ENCODE data around the gene BRDT. TPM values are rescaled to one million over a fixed set of nuclear protein-coding genes. Genes with fewer than 3 reads are reported as not detected.

BRDT gene
- total and polyA plus RNA-seq, 2 donors, result not detected

Other genes with a start within 250 kb of the BRDT start
- 94.8 TPM for gene TGFBR3, start 63.2 kb upstream of the BRDT start, total RNA-seq
- 131 TPM for gene TGFBR3, start 63.2 kb upstream of the BRDT start, polyA plus RNA-seq
- gene EPHX4, start 80.6 kb downstream of the BRDT start, total RNA-seq, result 0.69 TPM
- 0.81 TPM for gene EPHX4, start 80.6 kb downstream of the BRDT start, polyA plus RNA-seq
- gene SETSIP, start 126.0 kb downstream of the BRDT start, total RNA-seq, result not detected
- not detected for gene SETSIP, start 126.0 kb downstream of the BRDT start, polyA plus RNA-seq
- gene BTBD8, start 130.9 kb downstream of the BRDT start, total RNA-seq, result 16.1 TPM
- gene BTBD8, start 130.9 kb downstream of the BRDT start, polyA plus RNA-seq, result 2.0 TPM

Data from urinary bladder (tissue), 2 donors.